ENCODE measurements around the gene RAD23A. TPM values are rescaled to one million over a fixed set of nuclear protein-coding genes. Genes with fewer than 3 reads are reported as not detected.

RAD23A gene
- total and polyA plus RNA-seq, 2 donors (not counting 3 experiments of a cell fraction or from before 2014, with no cell fraction given): 66.9 to 102 TPM

- no TSS peak for BruUV-seq (replicated peaks)
- intact Hi-C loops (cut with micrococcal nuclease): no loop called here
- Histone ChIP-seq H3K79me2 (ENCODE audit: control insufficient read depth, insufficient read depth, low read length) (no peaks in the 10 kb centered on the region), H3K36me3 (ENCODE audit: control insufficient read depth in 2 of 2, extremely low read depth in 1 of 2, insufficient read depth in 2 of 2, low read length in 2 of 2) (no peaks in the 10 kb centered on the region), H2AFZ (ENCODE audit: low read depth, low read length) (no peak overlapping the region), H4K20me1 (replicated peaks; ENCODE audit: control insufficient read depth, extremely low read depth, insufficient read depth, low read length) (no peaks in the 10 kb centered on the region), H3K27ac (ENCODE audit: insufficient read depth, low read depth, low read length) (no peak overlapping the region), H3K9me3 (replicated peaks; ENCODE audit: control insufficient read depth, insufficient read depth, low read length) (no peaks in the 10 kb centered on the region), H3K9me1 (replicated peaks; ENCODE audit: control insufficient read depth, extremely low read depth, insufficient read depth, low read length) (no peaks in the 10 kb centered on the region), H3K4me3 (replicated peaks in 1 of 3; ENCODE audit: insufficient read depth in 1 of 3, low read depth in 1 of 3, low read length in 3 of 3) (no peak overlapping the region), H3K4me1 (ENCODE audit: control insufficient read depth, extremely low read depth, insufficient read depth, low read length) (no peaks in the 10 kb centered on the region), H3K4me2 (ENCODE audit: insufficient read depth, low read length) (no peak overlapping the region), H3K9ac (replicated peaks; ENCODE audit: extremely low read depth, insufficient read depth, low read length) (no peak overlapping the region), H3K27me3 (ENCODE audit: control insufficient read depth in 2 of 2, insufficient read depth in 2 of 2, low read length in 2 of 2) (peaks cover 3% of the 10 kb centered on the region in 2 experiments)
- dilution Hi-C loops (cut with MboI; ENCODE audit: extremely low pct_ligation_motif_present, low sequenced_read_pairs): no loop called here
- POLR2A ChIA-PET: no interaction called here
- FAIRE-seq (no peak), DNase-seq (ENCODE audit: low read depth, low spot score) (peak; percentile 31)
- TF ChIP-seq GATA2 (IDR thresholded peaks at IDR 0.05; ENCODE audit: insufficient read depth, insufficient read length, low read depth, low read length) (no peak), FOS (IDR thresholded peaks at IDR 0.05; ENCODE audit: borderline replicate concordance, insufficient read depth, low read length) (no peak), EZH2 (IDR thresholded peaks at IDR 0.05; ENCODE audit: borderline replicate concordance, low read depth, low read length, severe bottlenecking) (no peak), POLR2AphosphoS5 (IDR thresholded peaks at IDR 0.05; ENCODE audit: insufficient read depth, low read depth, low read length) (no peak), MAX (IDR thresholded peaks at IDR 0.05; ENCODE audit: insufficient read depth, insufficient read length) (no peak), JUN (IDR thresholded peaks at IDR 0.05; ENCODE audit: borderline replicate concordance, insufficient read depth, insufficient read length, low read depth) (no peak), CTCF (IDR thresholded peaks at IDR 0.05; ENCODE audit: extremely low read depth in 1 of 2, insufficient read depth in 1 of 2, low read depth in 1 of 2, low read length in 2 of 2) (no peak), POLR2A (IDR thresholded peaks at IDR 0.05; ENCODE audit: low read depth, low read length) (no peak), MYC (IDR thresholded peaks at IDR 0.05; ENCODE audit: low read depth, low read length) (no peak)
- CTCF ChIA-PET: interaction anchor here (0.9 kb wide), 1 partner anchor 152 kb away, joined by 3 read pairs; no protein-coding TSS in a partner anchor
These were observed 32.6 kb upstream of the RAD23A start for GRCh38 chr19:12913011-12913561.
